ENCODE results near the gene TOR1AIP1.

Gene TOR1AIP1

GRCh38 chr1:179930867-179931266 lies 48.8 kb downstream of the TOR1AIP1 start (continued):
- TF ChIP-seq ZSCAN5A (tag by site-specific recombination; IDR thresholded peaks at IDR 0.05) = no peak
- TF ChIP-seq ZNF692 (tag by site-specific recombination; IDR thresholded peaks at IDR 0.05) = peak; percentile 81
- no peak; the same call in 1 of the 2 replicates for TF ChIP-seq ZNF398 (tag by site-specific recombination; IDR thresholded peaks at IDR 0.05)
- 0 out of 2 replicates have a peak, but pooled peaks have one; percentile 33 for TF ChIP-seq GFI1B (tag by site-specific recombination; IDR thresholded peaks at IDR 0.05)
- 0 out of 2 replicates have a peak, but pooled peaks have one; percentile 34 for TF ChIP-seq ZNF518A (tag by site-specific recombination; conservative IDR thresholded peaks at IDR 0.05; ENCODE audit: low read depth)
- peak; percentile 90 for TF ChIP-seq GLI2 (tag by site-specific recombination; IDR thresholded peaks at IDR 0.05; ENCODE audit: borderline replicate concordance, low read depth)
- TF ChIP-seq PRDM1 (tag by site-specific recombination; IDR thresholded peaks at IDR 0.05) = peak; percentile 76
- TF ChIP-seq ZXDB (tag by site-specific recombination; IDR thresholded peaks at IDR 0.05) = peak; percentile 96
- TF ChIP-seq ATF2 (tag by site-specific recombination; IDR thresholded peaks at IDR 0.05; ENCODE audit: low read depth) = peak; percentile 90
- no peak for TF ChIP-seq ZNF704 (tag by site-specific recombination; IDR thresholded peaks at IDR 0.05)
- peak; percentile 87 for TF ChIP-seq ZNF660 (tag by site-specific recombination; IDR thresholded peaks at IDR 0.05)
- no peak for TF ChIP-seq KLF1 (tag by site-specific recombination; IDR thresholded peaks at IDR 0.05)
- TF ChIP-seq ZNF433 (tag by site-specific recombination; IDR thresholded peaks at IDR 0.05; ENCODE audit: low read depth) = no peak
- TF ChIP-seq ZBTB7A (tag by site-specific recombination; IDR thresholded peaks at IDR 0.05; ENCODE audit: low read depth) = 0 out of 2 replicates have a peak, but pooled peaks have one; percentile 26
- 0 out of 2 replicates have a peak, but pooled peaks have one; percentile 17 for TF ChIP-seq ZBTB8A (tag by site-specific recombination; IDR thresholded peaks at IDR 0.05)
- TF ChIP-seq ZNF677 (tag by site-specific recombination; IDR thresholded peaks at IDR 0.05) = no peak
- TF ChIP-seq OVOL3 (tag by site-specific recombination; IDR thresholded peaks at IDR 0.05) = peak; percentile 85; the same call in 1 of the 2 replicates
- peak; percentile 53; the same call in 1 of the 2 replicates for TF ChIP-seq ZNF558 (tag by site-specific recombination; IDR thresholded peaks at IDR 0.05)
- peak; percentile 72 for TF ChIP-seq IKZF3 (tag by site-specific recombination; IDR thresholded peaks at IDR 0.05)
- TF ChIP-seq ZNF335 (tag by site-specific recombination; conservative IDR thresholded peaks at IDR 0.05) = peak; percentile 83
- TF ChIP-seq ZNF580 (tag by site-specific recombination; IDR thresholded peaks at IDR 0.05) = peak; percentile 79
- TF ChIP-seq ZNF202 (tag by site-specific recombination; IDR thresholded peaks at IDR 0.05; ENCODE audit: borderline replicate concordance) = no peak
- no peak for TF ChIP-seq ZNF148 (tag by site-specific recombination; IDR thresholded peaks at IDR 0.05; ENCODE audit: borderline replicate concordance)
- peak; percentile 9; the same call in 1 of the 2 replicates for TF ChIP-seq ZNF600 (tag by site-specific recombination; IDR thresholded peaks at IDR 0.05)

Measured in HEK293 (cell line).